BJ (cell line): Measurements from ENCODE around the gene SPRING1. TPM values are rescaled to one million over a fixed set of nuclear protein-coding genes. Genes with fewer than 3 reads are reported as not detected.
A peak's percentile ranks its signal among the peaks of the same experiment; 100 is the strongest.

Source experiments
- CTCF ChIA-PET: fragments of 350-600 bp; formaldehyde crosslinking; extraction: SDS; loops from one replicate; lab custom pipeline; 2021; ENCODE audit warnings: antibody characterized with exemption, inconsistent platforms; lab: Yijun Ruan, JAX
- POLR2A ChIA-PET: fragments of 300-600 bp; sonication (Branson Sonifier 250); formaldehyde crosslinking; extraction: SDS; loops from one replicate; lab custom pipeline; 2021; ENCODE audit warnings: antibody characterized with exemption; lab: Charles Lee
- DNase-seq: peaks from one replicate; pipeline ENCODE4 v3.0.0-alpha.2; 2011; ENCODE audit warnings: low read depth
- H3K27me3 ChIP-seq: 2 replicates; pipeline ENCODE4 v1.6.0; 2011; ENCODE audit warnings: low read length; ENCODE audit not compliant: control insufficient read depth, insufficient read depth
- H3K36me3 ChIP-seq: 2 replicates; pipeline ENCODE4 v1.5.1; 2011; ENCODE audit warnings: low read length; ENCODE audit not compliant: control insufficient read depth, insufficient read depth
- H3K4me3 ChIP-seq: 2 replicates; pipeline ENCODE4 v1.5.1; 2011; ENCODE audit warnings: low read depth, mild to moderate bottlenecking, control low read depth, low read length
- CTCF ChIP-seq: IDR thresholded peaks from 2 replicates; pipeline ENCODE4 v1.5.1; 2011; ENCODE audit warnings: low read depth, mild to moderate bottlenecking, control low read depth, inconsistent platforms, low read length, moderate library complexity; ENCODE audit not compliant: insufficient read depth
- polyA plus RNA-seq: library from polyadenylated mRNA; depleted of rRNA; stranded (reverse); fragments of >200 nt; gene quantifications from 2 replicates; pipeline ENCODE4 v1.2.3, GENCODE V29; 2011

Gene SPRING1
- polyA plus RNA-seq, 1 experiment = 17.7 TPM

- no peaks in the 10 kb centered on the region; the same call in 1 of the 2 replicates for H3K36me3 ChIP-seq
- H3K4me3 ChIP-seq = no peak overlapping the region
- H3K27me3 ChIP-seq = peaks cover 11% of the 10 kb centered on the region
- ChIA-PET POLR2A (no interaction called here), CTCF (interaction anchor here (0.6 to 1.3 kb wide), 2 partner anchors 9 to 584 kb away, joined by 3 to 4 read pairs; no protein-coding TSS in a partner anchor)
- no peak for TF ChIP-seq CTCF
- DNase-seq = no peak
Measured at GRCh38 chr12:116712458-116713303, 25.2 kb downstream of the SPRING1 start.

- POLR2A ChIA-PET = no interaction called here
- DNase-seq = no peak
- CTCF ChIA-PET = interaction anchor here (2.1 to 2.5 kb wide), 4 partner anchors 8 to 171 kb away, joined by 8 to 23 read pairs (median 13); partner anchors contain the start of gene HRK
- TF ChIP-seq CTCF = no peak
- Histone ChIP-seq H3K36me3 (no peaks in the 10 kb centered on the region), H3K27me3 (peaks cover 11% of the 10 kb centered on the region), H3K4me3 (no peak overlapping the region)
Measured at GRCh38 chr12:116710370-116711150, 27.3 kb downstream of the SPRING1 start.

- no peak for DNase-seq
- H3K36me3 ChIP-seq = no peaks in the 10 kb centered on the region
- H3K27me3 ChIP-seq = peaks cover 11% of the 10 kb centered on the region
- TF ChIP-seq CTCF = no peak
- H3K4me3 ChIP-seq = no peak overlapping the region
- POLR2A ChIA-PET = no interaction called here
- CTCF ChIA-PET = interaction anchor here (0.7 to 2.5 kb wide), 11 partner anchors 8 to 845 kb away, joined by 3 to 23 read pairs (median 8); partner anchors contain the start of gene HRK
Measured at GRCh38 chr12:116709768-116710167, 28.1 kb downstream of the SPRING1 start.

GRCh38 chr12:116708826-116709756 is 28.8 kb downstream of the SPRING1 start:
- Histone ChIP-seq H3K4me3 (0 out of 2 replicates have a peak overlapping the region, but pooled peaks have one; percentile 3), H3K36me3 (no peaks in the 10 kb centered on the region), H3K27me3 (peaks cover 11% of the 10 kb centered on the region)
- ChIA-PET POLR2A (no interaction called here), CTCF (interaction anchor here (0.7 to 2.5 kb wide), 14 partner anchors 9 to 845 kb away, joined by 3 to 23 read pairs (median 7); partner anchors contain the start of gene HRK)
- DNase-seq = no peak
- peak; percentile 49 for TF ChIP-seq CTCF
